GM12864 (cell line): ENCODE results near the gene C22orf39.

Source experiments
- DNase-seq: peaks from one replicate; pipeline ENCODE4 v3.0.0-alpha.2; 2011; ENCODE audit warnings: low read depth
- H3K4me3 ChIP-seq: 2 replicates; pipeline ENCODE4 v1.5.1; 2011; ENCODE audit warnings: mild to moderate bottlenecking, low read depth, low read length, control low read depth
- CTCF ChIP-seq: IDR thresholded peaks from 2 replicates; pipeline ENCODE4 v1.5.1; 2011; ENCODE audit warnings: low read depth, mild to moderate bottlenecking, moderate library complexity, low read length, control low read depth, inconsistent platforms; ENCODE audit errors: missing control alignments

The C22orf39 gene

GRCh38 chr22:19434829-19435580 lies 12.5 kb downstream of the C22orf39 start:
- TF ChIP-seq CTCF = no peak
- DNase-seq = no peak
- no peak overlapping the region for H3K4me3 ChIP-seq

DNA sequence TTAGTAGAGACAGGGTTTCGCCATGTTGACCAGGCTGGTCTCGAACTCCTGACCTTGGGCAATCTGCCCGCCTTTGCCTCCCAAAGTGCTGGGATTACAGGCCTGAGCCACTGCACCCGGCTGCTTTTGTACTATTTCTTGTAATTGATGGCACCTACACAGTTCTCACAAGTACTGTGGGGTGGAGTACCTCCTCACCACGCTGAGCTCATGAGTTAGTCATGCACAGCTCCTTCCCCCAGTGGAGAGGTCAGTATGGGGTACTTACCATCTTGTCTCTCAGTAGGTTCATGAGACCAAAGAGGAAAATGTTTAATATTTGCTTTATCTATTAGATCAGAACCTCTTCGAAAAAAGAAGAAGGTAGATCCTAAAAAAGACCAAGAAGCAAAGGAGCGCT lies 13.1 kb downstream of the C22orf39 start:
- no peak overlapping the region for H3K4me3 ChIP-seq
- no peak for TF ChIP-seq CTCF
- DNase-seq = no peak

DNA sequence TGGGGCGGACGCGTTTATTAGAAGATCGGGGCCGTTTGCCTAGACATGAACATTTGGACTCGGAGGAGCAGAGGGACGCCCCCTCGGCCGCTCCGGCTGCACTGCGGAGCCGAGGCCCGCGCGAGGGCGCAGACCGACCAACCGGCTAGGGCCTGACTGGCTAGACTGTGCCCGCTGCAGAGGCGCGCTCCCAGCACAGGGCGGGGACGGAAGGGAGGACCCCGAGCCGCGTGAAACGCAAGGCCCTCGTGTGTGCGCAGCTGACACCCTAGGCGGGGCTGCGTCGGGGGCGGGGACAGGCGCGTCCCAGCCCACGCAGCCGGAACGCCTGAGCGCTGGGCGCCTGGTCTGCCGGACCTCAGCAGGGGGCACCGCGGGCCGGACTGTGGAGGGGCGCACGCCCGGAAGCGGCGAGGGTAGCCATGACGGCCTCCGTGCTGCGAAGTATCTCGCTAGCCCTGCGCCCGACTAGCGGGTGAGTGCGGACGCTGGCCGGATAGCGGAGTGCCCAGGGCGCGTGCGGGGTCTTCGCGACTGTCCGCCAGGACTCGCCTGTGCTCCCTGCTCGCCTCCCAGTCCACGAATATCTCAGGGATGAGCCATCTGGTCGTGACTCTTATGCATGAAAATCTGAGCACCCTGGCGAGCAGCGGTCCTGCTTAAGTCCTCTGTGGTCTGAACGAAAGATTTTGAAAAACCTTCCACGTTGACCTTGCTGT lies 15.2 kb downstream of the C22orf39 start, which contains the start of gene MRPL40:
MRPL40 (plus strand) TSS at position 413 of the 719 bp plus-strand sequence; CDS start at position 423, 10 bp downstream.
- no peak for TF ChIP-seq CTCF
- peak; percentile 84 for DNase-seq
- peak within 1 kb of the TSS; percentile 93 for H3K4me3 ChIP-seq

- no peak for DNase-seq
- peak within 1 kb of the TSS; percentile 93 for H3K4me3 ChIP-seq
- TF ChIP-seq CTCF = no peak
Observed at GRCh38 chr22:19431649-19432132, 15.8 kb downstream of the C22orf39 start, which contains the start of gene HIRA. Gene HIRA, minus strand, starts transcription at chr22:19431733. Its CDS starts 257 bp downstream, at chr22:19431476.

- TF ChIP-seq CTCF = peak; percentile 10
- H3K4me3 ChIP-seq = peak overlapping the region; percentile 93
- no peak for DNase-seq
Observed at GRCh38 chr22:19430890-19431541, 16.5 kb downstream of the C22orf39 start.

DNA sequence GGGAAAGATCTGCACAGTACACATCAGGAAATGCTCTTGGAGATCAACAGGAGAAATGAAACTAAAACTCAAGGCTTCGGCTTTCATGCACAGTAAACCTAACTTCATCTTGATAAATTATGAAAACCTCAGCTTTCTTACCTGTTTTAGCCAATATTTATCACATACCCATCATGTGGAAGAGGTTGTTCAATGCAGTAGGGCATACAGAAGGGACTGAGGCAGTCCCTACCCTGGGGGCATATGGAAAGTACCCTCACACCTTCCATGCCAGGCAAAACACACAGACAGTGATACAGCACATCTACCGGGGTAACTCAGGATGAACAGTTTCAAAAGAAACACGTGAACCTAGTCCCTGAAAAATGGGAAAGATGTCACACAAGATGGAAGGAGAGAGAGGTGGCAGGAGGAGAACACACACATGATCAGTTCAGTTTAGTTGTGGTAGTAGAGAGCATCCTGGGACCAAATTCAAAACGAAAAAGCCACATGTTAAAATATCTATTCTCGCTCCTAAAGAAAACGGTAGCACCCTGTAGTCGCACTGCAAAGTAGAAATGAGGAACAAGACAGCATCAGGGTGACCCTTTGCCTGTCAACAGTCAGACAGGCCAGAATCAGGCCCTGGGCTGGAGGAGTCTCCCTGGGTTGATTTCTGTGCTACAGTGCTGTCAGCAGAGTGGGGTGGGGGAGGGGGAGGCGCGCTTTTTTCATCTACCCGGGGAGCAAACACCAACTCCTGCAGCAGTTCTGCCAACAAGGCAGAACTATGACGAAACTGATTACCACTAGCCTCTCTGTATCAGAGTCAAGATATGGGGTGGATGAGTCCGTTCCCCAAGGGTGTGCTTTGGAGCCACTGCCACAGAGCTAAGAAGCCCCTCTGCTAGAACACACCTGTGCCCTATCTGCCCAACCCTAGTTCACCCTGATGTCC lies 17.3 kb downstream of the C22orf39 start:
- peak overlapping the region; percentile 93 for H3K4me3 ChIP-seq
- no peak for DNase-seq
- TF ChIP-seq CTCF = no peak
